COLO668 (cell line): ENCODE measurements around the gene PP2D1.
"Not testable (repeated sequence)": the region's sequence is repeated elsewhere in the genome, so short reads cannot be mapped to it uniquely, and the experiment has no call there.

ENCODE experiments used
- DNase-seq: peaks from one replicate; lab custom pipeline; 2025; ENCODE audit not compliant: unreplicated experiment; lab: John Stamatoyannopoulos, UW

The PP2D1 gene

DNA sequence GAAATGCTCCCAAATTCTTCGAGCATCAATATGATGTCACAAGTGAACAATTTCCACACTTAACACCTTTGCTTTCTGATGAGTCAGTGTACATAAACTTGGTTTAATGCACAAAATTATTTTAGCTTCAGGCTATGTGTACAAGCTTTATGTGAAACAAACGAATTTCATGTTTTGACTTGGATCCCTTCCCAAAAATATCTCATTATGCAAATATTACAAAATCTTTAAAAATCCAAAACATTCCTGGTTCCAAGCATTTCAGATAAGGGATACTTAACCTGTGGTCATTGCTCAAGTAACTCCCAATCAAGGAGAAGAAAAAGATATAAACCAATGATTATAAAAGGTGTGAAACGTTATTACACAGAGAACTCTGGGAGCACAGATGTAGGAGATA is 40.0 kb downstream of the PP2D1 start:
- no peak for DNase-seq

DNA sequence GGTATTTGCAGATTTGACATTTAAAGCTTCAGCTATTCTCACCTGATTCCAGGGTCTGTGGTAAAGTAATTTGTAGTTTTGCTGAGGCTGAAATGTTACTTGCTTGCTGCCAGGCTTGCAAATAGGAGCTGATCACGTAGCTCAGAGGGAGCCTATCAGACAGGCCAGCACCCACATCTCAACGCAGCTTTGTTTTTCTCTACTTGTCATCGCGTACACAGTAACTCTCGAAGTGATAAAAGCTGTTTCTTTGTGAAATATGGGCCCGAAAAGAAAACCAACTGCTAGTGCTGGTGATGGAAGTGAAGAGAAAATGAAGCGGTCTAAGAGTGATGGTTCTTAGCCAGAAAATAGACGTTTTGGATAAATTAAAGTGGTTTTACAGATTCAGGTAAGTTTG is 41.7 kb downstream of the PP2D1 start:
- no peak for DNase-seq

DNA sequence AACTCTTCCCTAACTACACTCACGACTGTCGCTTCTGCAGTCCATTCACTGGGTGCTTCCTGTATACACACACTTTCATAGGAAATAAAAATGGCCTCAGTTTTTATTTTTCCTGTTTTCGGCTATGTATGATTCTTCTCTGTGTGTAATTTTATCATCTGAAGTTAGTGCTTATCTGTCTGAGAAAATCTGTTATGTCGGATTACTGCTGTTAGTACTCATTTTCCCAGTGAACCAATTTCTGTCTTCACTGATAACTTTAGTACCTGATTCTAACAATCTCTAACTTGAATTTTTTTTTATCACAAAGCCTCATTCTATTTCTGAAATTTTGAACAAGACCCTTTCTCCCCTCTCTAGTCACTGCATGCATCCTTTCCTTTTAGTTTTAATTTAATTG is 44.3 kb downstream of the PP2D1 start:
- no peak for DNase-seq

DNA sequence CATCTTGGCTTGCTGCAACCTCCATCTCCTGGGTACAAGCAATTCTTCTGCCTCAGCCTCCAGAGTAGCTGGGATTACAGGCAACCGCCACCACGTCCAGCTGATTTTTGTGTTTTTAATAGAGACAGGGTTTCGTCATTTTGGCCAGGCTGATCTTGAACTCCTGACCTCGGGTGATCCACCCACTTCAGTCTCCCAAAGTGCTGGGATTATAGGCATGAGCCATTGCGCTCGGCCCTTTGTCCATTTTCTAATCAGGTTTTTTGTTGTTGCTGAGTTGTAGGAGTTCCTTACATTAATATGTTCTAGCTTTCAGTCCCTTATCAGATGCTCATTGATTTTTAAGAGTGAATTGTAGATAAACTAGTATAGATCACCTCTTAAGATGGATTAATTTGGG is 44.9 kb downstream of the PP2D1 start:
- no peak for DNase-seq

DNA sequence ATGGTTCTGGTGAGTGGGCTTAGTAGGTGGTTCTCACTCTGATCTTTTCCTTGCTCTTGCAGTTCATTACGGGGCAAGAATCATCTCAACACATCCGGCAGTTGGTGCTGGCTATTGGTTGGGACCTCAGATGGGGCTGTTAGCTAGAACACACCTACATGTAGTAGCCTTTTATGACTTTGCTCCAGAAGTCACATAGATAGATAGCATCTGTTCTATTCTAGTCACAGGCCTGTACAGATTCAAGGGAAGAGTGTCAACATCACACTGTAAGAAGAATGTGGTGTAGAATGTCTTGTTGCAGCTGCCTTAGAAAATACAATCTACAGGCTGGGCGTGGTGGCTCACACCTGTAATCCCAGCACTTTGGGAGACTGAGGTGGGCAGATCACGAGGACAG is 50.1 kb downstream of the PP2D1 start:
- no peak for DNase-seq

DNA sequence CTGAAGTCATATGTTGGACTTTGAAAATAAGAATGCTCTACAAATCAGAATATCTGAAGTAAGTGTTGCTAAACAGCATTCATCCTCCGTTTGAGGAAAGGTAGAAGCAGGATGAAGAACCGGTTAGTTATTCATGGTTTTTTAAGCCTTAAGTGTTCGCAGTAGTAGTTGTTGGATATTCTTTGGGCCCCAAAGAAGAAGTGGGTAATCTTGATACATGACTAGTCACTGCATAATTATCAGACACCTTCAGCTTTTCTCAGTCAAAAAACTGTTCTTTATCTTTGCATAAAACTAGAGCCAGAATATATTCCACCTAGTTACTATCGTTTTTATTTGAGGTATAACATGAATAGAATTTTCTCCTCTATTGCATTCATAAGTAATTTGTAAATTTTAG is 51.4 kb downstream of the PP2D1 start:
- no peak for DNase-seq

DNA sequence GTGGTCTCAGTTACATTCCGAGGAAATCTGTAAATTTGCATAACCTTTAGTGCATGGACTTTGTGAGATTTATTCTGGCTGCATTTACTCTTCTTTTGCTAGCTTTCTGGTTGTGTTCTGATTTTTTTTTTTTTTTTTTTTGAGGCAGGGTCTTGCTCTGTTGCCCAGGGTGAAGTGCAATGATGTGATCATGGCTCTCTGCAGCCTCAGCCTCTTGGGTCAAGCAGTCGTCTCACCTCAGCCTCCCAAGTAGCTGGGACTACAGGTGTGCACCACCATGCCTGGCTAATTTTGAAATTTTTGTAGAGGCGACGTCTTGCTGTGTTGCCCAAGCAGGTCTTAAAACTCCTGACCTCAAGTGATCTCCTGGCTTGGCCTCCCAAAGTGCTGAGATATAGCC is 52.6 kb downstream of the PP2D1 start:
- no peak for DNase-seq

DNA sequence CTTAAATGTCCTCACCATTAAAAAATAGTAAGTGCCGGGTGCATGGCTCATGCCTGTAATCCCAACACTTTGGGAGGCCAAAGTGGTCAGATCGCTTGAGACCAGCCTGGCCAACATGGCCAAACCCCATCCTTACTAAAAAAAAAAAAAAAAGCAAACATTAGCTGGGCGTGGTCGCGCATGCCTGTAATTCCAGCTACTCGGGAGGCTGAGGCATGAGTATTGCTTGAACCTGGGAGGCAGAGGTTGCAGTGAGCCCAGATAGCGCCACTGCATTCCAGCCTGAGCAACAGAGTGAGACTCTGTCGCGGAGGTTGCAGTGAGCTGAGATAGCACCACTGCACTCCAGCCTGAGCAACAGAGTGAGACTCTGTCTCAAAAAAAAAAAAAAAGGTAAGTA is 54.7 kb downstream of the PP2D1 start:
- DNase-seq = not testable (repeated sequence)

DNA sequence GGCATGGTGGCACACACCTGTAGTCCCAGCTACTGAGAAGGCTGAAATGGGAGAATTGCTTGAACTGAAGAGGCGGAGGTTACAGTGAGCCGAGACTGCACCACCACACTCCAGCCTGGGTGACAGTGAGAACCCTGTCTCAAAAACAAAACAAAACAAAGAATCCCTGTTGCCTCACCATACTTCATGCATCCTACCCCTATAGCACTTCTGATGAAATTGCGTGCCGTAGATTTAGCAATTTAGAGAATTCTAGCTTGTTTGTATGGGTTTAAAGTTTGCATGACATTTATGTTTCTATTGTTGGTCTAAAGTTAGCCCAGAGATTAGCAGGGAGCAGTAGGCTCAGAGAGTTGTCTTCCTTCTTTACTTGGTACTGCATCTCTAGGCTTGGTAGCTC is 57.4 kb downstream of the PP2D1 start:
- no peak for DNase-seq

DNA sequence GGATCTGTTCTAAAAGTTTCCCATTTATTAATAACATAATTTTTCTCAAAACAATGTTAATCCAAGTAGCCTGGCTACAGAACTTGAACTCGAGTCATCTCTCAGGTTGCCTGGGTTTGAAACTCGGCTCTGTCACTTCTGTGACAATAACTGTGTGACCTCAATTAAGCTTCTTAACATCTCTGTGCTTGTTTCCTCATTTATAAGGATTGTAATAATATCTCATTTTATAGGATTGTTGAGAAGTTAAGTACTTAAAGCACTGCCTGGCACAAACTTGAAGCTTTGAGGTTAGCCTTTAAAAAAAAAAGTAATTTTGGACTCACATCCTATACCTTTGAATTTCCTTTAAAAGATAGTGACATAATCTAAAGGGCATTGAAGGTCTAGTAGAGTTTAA is 61.7 kb downstream of the PP2D1 start:
- no peak for DNase-seq

DNA sequence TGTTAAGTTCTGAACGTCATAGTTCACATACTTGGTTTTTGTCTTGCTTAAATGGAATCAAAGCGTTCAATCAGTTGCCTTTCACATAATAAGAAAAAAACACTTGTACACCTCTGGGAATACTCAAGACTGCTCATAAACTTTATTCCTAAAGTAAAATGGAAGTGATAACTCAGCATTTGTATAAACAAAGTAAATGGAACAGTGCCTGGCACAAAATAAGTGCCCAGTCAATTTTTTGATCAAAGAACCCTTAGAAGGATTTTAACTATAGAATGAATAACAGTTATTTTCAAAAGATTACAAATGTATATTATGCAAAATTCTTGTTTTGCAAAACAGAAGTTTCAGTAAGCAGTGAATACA is 63.9 kb downstream of the PP2D1 start:
- DNase-seq = no peak

DNA sequence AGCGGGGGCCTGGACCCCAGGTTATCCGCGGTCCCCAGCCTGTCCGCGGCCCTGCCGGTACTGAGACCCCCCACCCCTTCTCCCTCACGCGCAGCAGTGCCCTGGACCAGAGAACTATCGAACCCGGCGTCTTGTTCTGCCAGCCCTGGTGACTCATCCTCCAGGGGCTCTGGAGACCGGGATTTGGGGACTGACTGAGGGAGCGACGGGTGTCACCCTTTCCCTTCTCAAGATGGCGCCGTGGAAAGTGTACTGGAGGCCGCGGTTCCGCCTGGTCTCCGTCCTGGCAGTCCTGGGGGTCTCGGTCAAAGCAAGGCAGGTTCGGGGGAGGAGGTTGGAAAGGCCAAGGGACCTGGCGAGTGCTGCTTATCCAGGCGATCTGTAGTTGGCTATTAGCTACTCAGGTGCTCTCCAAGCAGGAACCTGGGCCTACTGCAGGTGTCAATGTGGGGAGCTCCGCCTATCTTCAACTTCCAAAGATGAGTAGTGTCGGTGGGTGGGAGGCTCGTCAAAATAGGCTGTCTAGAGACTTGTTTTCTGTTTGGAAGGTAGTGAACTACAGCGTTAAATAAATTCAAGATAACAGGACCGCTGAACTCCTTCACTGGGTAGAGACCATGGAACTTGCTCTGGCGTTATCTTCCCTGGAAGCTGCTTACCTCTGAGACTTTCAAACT is 64.4 kb downstream of the PP2D1 start:
- peak; percentile 43 for DNase-seq

DNA sequence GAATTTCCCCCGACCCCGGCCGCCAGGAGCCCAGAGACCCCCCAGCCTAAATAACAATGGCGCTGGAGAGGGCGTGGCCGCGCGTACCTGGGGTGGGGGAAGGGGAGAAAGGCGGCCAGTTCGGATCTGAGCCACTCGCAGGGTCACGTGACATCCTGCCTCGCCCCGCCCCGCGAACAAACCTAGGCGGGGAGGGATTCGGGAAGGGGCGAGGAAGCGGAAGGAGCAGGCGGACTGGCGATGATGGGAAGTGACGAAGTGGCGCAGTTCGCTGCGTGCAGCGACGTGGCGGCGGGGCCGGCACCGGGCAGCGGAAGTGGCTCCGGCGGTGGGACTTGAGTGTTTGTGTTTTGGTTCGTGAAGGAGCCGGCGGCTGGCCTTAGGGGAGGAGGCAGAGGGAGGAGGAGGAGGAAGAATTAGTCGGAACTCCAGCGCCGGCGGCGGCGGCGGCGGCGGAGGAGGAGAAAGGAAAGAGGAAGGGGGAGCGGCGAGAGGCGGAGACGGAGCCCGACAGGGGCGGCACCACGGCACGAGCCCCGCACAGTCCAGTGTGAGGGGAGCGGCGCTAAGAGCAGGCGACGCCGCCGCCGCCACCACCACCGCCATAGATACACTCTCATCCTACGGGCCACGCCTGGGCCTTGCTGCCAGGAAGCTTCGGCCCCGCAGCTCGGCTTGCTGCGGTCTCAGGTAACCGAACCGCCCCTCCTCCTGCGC is 65.1 kb downstream of the PP2D1 start, which contains the start of gene RAB5A:
Gene RAB5A (plus strand): TSS at position 266 of the 717 bp plus-strand sequence. CDS start 3,802 bp downstream, outside the sequence.
- peak; percentile 96 for DNase-seq

DNA sequence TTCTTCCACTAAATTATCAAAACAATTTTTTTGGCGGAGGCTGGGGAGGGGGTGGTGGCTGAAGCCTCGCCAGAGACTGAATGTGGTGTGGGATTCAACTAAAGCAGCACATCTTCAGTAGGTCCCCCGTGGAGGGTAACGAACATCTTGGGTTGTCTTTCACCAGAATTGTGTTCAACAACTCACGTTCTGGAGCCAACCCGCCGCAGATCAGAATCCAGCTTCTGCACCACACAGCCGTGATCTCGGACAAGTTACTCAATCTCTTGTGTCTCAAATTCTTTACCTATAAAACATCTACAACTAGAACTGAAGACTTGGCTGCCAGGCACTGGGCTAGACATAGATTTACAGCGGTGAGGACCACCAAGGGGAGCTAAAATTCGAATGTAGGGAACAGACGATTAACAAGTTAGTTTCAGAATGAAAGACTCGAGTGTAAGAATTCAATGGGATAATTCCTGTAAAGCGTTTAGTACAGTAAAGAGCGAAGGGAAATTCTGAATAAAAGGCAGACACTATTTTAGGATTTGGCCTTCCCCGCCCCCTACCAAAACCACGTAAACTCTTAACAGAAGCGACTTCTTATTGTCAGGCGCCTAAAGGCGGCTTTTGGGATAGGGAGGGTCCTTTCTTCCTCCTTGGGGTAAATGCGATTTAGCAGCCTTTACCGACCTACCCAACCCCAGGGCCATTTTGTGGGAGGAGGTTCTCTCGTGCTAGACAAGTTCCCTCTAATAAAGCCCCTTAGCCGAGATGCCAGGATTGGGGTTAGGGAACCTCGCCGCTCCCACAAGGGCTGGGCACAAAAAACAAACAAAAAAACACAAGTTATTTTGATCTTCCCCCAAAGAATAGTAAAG is 65.9 kb downstream of the PP2D1 start:
- peak; percentile 48 for DNase-seq

DNA sequence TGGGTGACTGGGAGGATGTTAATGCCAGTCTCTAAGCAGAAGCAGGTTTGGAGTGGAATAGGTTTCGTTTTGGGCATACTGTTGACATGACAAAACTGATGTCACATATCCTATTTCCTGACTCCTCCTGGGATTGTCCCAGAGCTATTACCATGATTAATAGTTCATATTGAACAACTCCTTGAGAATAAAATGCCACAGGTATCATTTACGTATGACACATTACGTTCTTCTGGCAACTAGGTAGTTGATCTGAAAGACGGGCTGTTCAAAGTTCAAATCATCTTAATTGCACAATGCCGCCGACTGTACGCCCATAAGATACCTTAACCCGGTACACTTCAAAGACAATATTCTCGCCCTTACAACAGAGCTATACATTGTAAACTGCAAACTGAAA is 66.5 kb downstream of the PP2D1 start:
- DNase-seq = peak; percentile 20

DNA sequence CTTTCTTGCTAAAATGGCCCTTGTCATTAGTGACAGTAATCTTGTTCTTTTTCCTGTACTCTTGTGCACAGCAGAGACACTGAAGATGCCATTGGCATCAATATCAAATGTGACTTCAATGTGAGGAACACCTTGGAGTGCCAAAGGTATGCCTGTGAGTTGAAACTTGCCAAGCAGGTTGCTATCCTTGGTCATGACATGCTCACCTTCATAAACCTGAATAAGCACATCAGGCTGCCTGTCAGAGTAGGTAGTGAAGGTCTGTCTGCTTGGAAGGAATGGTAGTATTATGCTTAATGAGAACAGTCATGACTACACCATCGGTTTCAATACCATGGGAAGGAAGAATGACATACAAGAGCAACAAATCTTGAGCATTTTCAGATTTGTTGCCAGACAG is 71.4 kb downstream of the PP2D1 start:
- no peak for DNase-seq

DNA sequence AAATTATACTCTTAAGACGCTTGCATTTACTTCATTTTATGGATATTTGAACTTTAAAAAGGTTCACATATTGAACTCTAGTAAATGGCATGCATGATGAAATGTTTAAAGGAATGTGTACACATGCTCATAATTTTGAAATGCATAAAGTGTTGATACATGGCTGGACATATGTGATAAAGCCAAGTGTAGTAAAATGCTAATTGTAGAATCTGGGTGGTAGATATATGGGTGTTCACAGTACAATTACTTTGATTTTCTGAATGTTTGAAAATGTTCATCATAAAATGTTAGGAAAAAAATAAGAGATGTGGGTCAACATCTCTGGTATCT is 73.8 kb downstream of the PP2D1 start:
- DNase-seq = no peak

DNA sequence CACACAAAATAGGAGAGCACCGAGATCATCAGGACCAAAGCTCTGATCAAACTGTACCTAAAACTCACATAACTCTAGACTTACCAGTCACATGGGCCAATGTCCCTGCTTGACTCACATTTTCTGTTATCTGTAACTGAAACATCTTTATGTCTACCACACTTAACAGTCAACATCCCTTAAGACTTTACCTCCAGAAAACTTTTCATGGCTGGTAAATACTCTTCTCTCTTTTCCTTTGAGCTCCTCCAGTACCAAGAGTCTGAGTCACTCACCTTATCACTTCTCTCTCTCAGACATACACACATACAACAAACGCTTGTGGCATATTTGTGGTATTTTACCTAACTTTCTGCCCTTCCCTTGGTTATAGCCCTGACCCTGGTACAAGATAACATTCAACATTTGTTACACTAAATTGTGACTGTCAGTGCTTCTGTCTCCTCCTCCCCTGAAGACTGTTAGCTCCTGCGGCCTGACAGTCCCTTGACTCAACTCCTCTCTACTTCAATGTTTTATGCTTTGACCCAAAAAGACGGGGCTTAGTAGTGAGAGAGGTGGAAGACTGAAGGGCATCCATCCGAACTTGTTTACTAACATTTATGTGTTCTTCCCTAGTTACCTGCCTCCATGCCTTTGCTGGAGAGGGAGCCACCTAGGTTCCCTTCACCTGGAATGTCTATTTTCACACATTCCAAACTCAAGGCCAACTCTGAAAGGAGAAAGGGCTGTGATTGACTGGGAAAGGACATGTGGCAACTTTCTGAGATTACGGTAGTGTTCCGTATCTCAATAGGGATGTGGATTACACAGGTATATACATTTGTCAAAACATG is 74.4 kb downstream of the PP2D1 start:
- no peak for DNase-seq
